Loucy (cell line): ENCODE measurements around the gene RNF2.

Source experiments
- CTCF ChIP-seq: fragments of 200-600 bp; sonication (generic); conservative IDR thresholded peaks from 2 replicates; pipeline ENCODE4 v1.5.1; 2014; ENCODE audit warnings: mild to moderate bottlenecking, antibody characterized with exemption, low read length
- EZH2phosphoT487 ChIP-seq: fragments of 200-600 bp; IDR thresholded peaks from 2 replicates; pipeline ENCODE4 v1.6.1; 2018; ENCODE audit warnings: antibody characterized with exemption, mild to moderate bottlenecking, moderate library complexity, borderline replicate concordance

GRCh38 chr1:185010361-185010760 lies 35.0 kb upstream of the RNF2 start:
- no peak for TF ChIP-seq CTCF
- TF ChIP-seq EZH2phosphoT487 = no peak
